HG02623 (cell line): ENCODE results near the gene NCKIPSD.

Source experiments
- ATAC-seq: cut with Tn5 transposase; IDR thresholded peaks from one replicate; pipeline ENCODE4 v1.9.1; 2021; ENCODE audit warnings: moderate library complexity; ENCODE audit not compliant: unreplicated experiment

The NCKIPSD gene

DNA sequence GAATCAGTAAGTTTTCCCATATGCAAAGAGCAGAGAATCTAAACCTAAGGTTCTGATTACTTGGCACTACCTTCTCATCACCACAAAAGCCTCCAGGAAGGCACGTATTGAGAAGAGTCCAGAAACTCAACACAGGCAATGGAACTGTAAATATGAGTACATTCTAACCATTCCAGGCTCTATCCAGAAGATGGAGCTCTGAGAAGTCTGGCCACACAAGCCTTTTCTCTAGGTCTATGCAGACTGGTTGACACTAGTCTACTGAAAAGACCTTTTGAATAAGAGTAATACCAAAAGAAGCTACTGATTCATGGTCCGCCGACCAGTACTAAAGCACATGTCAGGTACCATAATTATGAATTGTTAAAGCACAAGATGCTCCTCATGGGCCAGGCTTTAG lies 12.2 kb upstream of the NCKIPSD start:
- ATAC-seq, result no peak

DNA sequence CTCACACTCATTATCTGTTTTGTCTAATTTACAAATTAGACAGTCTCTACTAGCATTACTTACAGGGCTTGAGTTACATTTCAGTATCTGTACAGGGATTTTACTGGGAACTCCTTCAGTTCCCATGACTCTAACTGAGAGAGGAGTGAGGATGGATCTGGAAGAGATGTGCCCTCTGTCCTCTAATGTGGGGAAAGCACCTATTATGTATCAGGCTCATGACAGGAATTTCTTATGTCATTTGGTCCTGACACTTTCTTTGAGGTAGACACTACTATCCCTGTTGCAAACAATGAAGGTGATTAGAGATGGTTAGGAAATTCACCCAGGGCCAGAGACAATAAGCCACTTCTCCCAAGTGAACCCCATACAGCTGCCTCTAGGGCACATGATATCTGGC lies 10.9 kb upstream of the NCKIPSD start:
- no peak for ATAC-seq

DNA sequence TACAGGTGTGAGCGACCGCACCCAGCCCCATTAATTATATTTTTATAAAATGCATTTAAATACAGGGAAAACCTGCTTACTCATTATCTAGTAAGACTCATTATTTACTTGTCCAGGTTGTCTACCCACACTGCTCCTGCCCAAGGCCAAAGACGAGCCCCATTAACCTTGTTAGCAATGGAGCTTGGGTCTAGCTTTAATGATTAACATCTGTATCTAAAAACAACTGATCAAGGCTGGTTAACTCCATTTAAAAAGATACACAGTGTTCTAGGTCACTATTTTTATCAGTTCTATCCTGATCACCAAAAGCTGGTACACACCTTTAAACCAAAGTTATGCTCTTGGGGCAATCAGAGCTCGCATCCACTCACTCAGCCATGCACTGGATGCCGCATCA lies 10.4 kb upstream of the NCKIPSD start:
- ATAC-seq, result no peak

DNA sequence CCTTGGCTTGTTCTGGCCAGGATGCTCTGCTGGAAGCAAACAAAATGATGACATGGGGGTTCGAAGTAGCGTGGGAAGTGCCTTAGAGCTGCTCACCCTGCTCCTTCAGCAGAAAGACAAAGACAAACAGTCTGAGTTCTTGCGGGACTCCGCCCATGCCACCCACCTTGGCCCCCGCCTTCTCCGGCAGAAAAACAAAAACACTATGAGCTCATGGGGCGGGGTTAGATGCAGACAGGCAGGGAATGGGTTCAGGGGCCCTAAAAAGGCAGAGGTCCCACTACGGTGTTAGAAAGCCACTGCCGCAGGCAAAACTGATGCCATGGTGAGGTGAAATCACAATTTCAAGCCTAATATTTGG lies 9.7 kb upstream of the NCKIPSD start:
- ATAC-seq, result no peak

DNA sequence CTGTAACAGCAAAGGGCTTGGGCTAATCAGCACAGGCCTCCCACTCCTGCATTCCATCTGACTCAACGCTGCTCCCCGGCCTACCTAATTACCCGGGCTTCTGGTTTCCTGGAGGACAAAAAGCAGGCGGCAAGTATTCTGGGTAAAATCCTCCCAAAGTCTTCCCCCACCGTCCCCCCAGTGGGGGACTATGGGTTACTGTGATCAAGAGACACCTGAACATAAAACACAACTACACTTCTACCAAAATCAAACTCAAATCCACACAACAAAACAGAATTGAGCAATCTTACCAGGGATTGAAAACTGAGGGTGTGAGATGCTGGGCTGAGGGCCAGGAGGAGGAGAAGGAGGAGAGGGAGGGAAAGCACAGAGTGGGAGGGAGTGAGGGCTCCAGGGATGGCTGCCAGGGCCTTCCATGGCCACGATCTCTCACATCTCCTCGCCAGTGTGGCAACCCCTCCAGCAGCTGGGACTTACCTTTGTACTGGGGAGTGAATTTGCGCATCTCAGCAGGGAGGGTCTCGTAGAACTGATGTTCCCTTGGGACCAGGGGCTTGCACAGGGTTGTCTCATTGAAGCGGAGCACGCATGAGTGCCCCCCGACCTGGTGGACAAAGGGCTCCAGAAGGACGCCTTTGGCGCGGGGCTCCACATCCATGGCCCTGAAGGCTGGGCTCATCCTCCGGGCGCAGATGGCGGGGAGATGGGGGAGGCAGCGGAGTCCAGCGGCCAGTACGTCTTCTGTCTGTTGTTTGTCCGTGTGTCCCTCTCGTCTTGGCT lies 9.1 kb upstream of the NCKIPSD start:
- ATAC-seq, result no peak

DNA sequence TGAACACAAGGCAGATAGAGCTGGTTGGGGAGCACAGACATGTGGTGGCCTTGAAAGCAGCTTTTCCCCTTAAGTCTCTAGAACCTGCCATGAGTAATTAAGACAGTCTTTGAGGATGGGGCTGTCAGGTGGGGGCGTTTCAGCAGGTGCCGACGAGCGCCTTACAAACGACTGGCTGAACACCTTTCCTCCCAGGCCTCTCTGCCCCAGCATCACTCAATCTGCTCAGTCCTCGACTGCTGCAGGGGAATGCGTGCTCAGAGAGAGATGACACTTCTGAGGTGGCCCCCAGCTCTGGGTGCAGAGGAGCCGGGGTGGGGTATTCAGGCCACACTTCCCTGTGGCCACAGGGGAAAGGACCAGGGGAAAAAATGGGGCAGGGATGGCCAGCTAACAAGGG lies 8.1 kb upstream of the NCKIPSD start:
- ATAC-seq, result no peak

DNA sequence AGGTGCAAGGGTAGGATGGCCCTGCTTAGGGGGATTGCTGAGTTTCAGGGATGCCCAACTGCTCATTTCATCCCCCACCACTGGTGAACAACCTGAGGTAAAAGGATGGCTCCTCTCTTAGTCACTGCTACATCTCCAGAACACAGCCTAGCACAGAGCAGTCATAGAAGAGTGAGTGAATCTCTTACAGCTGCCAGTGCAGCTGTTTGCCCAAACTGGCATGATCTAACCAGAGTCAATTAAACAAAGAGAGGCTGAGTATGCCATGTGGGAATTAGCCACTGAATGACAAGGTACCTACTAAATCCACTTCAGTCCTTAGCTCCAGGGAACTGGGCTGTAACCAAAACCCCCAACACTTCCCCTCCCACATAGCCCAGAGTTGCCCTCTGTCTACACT lies 6.8 kb upstream of the NCKIPSD start:
- ATAC-seq, result no peak

DNA sequence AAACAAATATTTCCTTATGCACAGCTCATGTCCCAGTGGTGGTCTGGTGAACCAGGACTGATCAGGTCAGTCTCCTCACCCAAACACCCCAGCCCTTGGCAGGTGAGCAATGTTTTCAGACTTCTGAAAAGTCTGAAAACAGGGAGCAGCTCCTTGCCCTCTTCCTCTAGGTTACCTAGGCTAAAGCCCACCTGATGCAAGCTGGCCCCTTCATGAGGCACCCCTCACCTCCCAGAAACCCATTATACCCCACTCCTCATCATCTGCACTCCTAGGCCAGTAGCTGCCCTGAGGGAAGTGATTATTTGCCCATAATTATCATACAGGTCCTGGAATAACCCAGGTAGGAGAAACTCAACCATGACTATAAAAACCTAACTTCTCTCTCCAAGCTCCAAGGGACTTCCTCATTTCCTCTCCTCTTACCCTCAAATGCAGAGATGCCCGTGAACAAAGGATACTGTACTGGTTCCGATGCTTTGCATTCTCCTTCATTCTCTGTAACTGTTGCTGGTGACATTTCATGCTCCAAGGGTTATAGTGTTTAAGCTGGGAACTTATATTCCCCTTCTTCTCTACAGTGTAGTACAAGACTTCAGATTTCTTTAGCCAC lies 5.2 kb upstream of the NCKIPSD start:
- no peak for ATAC-seq

DNA sequence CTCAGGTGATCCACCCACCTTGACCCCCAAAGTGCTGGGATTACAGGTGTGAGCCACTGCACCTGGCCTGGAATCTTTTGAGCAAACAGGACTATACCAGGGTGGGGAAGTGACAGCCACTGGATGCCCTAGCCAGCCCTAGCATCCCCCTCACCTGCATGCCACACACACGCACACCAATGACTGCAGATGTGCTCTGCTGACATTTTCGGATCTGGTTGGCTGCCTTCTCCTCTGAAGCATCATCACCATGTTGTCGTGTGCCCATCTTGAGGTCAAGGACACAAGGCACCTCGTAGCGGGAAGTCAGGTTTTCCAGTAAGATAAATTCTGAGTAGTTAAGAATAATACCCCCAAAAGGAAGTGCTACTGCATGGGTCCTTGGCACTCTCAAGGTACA lies 3.7 kb upstream of the NCKIPSD start:
- no peak for ATAC-seq

DNA sequence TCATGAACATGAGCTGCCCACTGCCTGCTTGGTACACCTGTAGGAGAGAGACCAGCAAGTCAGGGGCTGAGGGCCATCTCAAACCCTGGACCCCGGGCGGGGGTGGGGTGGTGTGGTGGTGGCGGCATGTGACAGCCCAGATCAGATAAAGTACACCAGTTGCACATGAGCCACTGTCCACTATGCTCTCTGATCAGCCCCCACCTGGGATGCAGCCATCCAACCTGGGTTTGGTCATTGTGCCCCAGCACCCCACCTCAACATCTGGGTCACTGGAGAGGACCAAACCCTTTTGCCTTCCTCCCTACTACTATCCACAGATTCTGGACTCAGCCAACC lies 3.0 kb upstream of the NCKIPSD start:
- no peak for ATAC-seq

DNA sequence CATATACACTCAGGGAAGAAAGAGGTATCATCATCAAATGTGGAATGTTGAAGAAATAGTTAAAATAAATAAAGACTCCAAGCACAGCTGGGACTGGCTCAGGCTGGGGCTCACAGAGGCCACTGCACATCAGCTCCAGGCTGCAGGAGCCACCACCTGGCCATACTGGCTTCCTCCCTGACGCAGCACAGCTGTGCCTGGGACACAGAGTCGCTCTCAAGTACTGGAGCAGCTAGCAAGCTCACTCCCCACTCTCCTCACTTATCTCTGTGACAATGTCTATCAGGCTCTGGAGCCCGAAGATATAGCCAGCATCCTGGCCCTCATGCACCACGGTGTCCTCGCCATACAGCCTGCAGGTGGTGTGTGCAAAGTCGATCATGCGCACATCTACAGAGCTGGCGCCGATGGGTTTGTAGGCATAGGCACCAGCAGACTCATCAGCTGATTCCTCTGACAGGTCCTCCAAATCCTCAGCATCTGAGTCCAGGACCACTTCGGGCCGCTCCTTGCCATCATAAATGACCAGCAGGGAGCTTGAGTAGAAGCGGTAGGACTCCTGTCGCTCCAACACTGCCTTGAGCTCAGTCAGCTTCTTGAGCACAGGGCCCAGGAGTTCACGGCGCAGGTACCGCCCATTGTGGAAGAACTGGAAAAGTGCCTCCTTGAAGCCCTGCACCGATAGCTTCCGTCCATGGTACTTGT lies 2.5 kb upstream of the NCKIPSD start:
- no peak for ATAC-seq

DNA sequence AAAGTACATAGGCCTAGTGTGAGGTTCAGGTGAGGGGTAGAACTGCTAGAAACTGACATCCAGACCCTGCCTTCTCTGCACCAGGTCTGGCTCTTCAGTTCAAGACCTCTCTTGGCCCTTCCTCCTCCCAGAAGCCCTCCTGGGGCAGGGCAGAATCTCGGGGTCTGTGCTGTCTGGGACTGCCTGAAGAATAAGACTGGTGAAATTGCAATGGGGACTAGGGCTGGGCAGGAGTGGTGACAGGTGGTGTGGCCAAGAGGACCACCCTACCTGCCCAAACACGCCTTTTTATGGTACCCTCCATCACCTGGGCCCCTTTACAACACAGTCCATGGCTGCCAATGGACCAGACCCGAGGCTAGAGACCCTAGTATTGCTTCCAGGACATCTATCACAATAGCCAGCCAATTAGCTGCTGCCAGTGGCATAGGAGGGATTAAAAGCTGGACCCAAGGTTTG lies 1.5 kb upstream of the NCKIPSD start:
- ATAC-seq, result no peak

DNA sequence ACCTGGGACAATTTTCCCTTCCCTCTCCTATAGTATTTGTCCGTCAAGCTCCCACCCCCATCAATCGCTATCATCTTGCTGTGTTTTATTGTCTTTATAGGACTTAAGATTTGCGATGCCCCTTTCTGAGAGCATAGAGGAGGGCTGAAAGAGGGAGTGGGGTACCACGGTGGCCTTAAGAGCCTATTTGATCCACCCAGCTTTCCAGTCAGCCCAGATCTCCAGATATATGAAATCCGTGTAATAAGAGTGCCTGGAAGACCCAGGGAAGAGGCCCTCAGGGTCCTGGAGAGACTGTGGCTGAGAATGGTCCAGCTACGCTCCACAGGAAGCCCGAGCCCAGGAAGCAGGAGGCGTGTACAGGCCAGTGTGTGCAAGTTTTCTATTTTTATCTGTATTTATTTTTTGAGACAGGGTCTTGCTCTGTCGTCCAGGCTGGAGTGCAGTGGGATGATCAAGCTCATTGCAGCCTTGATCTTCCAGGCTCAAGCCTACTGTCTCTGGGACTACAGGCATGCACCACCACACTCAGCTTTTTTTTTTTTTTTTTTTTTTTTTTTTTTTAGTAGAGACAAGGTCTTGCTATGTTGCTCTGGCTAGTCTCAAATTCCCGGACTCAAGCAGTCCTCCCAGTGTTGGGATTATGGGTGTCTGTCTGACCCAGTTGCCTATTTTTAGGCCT lies 964 bp upstream of the NCKIPSD start:
- no peak for ATAC-seq

DNA sequence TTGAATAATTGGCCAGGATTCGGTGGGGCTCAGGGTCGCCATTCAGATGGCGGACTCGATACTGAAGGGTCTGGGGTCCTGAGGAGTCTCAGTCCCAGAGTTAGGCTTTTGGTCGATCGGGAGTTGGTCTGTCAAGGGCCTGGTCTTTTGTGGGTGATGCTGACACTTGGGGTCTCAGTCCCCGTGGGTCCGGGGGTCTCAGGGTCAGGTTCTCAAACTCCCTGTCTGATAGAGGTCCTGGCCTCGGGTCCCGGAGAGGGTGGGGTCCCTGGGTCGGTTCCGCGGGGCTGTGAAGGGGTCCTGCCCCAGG lies 467 bp downstream of the NCKIPSD start:
- ATAC-seq, result no peak

DNA sequence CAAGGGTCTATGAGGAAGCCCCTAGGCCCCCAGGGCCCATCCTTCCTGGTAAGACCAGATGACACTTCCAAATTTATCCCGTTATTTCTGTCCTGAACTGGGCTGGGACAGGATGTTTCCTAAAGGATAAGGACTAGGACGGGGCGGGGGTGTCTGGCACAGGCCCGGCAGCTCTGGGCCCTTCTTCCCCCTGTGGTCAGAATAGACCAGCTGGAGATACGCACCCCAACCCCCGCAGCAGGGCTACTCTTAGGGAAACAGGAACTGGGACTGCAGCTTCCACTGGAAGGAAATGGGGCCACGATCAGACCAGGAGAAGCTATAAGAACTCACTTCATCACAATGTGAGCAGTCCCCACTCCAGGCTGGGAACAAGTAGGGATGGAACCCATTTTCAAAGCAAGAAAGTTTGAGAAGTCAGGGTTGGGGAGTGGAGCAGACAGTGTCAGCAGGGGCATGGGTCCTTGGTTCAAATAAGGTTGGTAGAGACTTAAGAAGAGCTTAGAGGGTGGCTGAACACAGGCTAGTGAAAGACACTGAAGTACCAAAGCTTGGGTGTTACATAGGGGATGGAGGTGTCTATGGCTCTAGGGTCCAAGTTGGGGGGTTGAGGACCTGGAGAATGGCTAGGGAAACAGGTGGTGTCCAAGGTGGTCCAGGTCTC lies 1.1 kb downstream of the NCKIPSD start:
- no peak for ATAC-seq

DNA sequence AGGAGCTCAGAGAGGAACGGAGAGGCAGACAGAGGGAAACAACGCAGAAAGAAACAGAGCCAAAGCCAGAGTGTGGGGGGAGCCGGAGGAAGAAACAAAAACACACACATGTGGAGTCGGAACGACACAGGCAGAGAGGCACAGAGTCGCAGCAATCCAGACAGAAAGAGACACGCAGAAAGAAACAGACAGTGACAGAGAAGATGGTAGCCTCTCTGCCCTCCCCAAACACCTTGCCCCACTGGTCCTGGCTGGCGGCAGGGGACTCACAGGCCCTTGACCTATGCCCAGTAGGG lies 1.7 kb downstream of the NCKIPSD start:
- ATAC-seq, result no peak

DNA sequence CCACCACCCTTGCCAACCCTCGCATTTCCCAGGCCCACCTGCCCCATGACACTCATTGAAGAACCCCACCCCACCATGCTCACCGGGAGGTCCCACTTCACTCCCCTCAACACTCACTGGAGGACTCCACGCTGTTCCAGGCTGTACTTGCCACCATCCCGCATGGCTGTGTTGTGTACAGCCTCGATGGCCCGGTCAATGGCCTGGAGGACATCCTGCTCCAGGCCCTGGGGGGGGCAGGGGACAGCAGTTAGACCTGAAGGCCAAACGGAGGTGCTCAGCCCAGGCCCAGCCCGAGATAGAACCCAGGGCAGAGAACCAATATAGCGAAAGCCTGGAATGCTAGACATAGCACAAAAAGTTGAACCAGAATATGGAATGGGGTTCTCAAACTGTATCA lies 2.9 kb downstream of the NCKIPSD start:
- ATAC-seq, result no peak

DNA sequence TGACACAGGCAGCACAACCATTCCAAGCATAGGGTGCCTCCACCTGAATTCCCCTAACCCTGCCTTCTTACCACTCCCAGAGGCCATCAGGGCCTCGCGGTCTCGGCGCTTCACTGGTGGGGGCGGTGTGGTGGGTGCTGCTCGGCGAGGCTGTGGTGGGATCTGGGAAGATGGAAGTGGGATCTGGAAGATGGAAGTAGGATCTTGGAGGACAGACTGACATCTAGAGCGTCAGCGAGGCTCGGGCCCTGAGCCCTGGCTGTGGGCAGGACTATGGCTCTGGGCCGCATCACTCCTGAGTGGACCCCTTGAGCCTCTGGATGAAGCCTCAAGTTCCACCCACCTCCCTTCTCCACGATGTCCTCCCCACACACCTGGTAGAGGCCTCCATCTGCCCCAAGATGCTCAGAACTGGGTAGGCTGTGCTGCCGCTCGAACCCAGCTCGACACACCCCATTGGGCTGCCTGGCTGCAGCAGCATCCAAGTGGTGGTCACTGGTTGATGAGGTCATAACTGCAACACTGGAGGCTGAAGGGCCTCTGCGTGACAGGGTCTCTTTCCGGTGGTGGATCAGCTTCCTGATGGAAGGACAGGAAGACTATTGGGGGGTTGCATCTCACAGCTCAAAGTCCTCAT lies 3.6 kb downstream of the NCKIPSD start:
- ATAC-seq, result no peak

DNA sequence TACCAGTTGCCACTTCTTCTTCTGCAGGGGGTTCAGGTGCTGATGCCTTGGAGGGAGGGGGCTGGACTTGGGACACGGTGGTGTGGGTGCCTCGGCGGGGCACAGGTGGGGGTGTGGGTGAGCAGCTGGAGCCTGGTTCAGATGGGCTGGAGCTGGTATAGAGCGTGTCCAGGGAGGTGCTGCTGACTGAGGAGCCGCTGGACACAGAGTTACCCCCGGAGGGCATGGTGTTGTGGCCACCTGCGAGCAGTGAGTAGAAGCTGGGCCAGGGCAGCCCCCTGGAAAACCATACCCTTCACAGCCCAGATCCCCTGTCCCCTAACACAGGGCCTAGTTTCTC lies 4.2 kb downstream of the NCKIPSD start:
- ATAC-seq, result no peak

DNA sequence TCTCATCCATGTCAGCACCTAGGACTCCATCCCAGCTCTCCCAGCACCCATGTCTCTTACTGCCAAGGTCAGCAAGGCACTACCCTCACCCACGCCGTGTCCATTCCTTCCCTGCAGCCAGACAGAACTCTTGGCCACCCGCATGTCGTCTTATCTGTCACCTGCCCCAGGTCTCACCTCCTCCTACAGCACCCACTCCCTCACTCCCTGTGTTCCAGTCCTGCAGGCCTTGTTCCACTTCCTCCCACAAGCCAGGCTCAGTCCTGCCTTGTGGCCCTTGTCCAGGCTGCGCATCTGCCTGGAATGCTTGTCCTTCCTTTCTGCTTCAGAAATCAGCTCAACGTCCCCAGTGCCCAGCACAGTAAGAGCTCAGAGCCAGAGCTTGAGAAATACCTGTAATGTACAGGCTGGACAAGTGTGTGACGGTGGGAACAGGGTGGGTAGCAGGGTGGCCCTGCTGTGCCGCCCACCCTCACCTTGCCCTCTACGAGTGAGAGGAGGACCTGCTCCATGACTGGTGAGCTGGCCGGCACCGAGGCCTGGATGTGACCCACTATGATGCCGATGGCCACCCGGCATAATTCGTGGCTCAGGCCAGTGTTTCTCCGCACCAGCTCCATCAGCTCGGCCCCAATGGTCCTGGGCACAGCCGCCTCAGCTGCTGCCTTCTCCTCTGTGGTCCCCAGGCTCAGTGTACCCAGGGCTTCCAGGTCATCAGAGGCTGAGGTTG lies 4.7 kb downstream of the NCKIPSD start:
- no peak for ATAC-seq
